Middle frontal gyrus (tissue), 1 donor: ENCODE data around the gene CLK4.

Experiments used
- DNase-seq: peaks from one replicate; pipeline ENCODE4 v3.0.0-alpha.2; 2015; ENCODE audit warnings: low spot score; ENCODE audit errors: extremely low spot score

Gene CLK4

GRCh38 chr5:178626484-178627258, at the start of gene CLK4:
Gene CLK4, minus strand, starts transcription at chr5:178627050. Its CDS starts 3,634 bp downstream, at chr5:178623416.
- DNase-seq = peak; percentile 93

GRCh38 chr5:178675922-178676321, 49.1 kb upstream of the CLK4 start:
- no peak for DNase-seq

- DNase-seq = no peak
Measured at GRCh38 chr5:178674334-178674733, 47.5 kb upstream of the CLK4 start.

GRCh38 chr5:178673801-178674295, 47.0 kb upstream of the CLK4 start:
- DNase-seq = no peak

DNA sequence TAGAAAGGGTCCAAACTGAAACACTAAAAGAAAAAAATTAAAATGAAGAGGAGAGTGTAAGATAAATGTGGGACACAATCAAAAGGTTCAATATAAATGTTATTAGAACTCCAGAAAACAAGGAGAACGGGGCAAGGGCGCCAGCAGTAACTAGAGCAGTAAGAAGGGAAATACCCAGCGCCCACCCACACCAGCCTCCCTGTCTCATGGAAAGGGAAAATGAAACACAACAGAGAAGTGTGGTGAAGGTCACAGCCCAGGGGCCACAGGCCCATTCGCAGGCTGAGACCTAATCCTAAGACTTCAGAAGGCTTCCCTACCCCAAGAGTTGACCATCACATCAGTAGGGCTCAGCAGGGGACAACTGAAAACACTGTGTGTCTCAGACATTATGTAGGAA, 45.8 kb upstream of the CLK4 start:
- no peak for DNase-seq

DNA sequence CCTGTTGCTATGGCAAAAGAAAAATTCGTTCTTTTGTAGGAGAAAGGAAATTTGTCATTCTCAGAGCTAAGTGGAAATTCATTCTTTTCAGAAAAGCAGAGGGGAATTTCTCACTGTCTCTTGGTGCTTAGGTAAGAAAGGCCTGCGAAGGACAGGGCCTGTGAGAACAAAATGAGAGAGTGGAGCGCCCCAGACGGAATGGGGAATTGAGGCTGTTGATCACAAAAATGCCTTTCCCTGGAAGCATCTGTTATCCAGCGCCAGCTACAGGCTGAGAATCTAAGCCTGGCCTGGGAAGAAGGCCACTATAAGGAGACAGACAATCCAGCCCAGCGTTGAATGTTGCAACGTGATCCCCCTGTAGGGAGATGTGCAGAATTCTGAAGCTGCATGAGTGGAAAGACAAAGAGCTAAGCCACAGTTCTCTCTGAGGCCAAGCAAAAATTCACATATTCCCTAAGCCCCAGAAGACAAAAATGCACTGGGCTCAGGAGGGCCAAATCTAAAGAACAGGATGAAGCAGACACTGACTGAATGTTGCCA, 44.8 kb upstream of the CLK4 start:
- no peak for DNase-seq

- DNase-seq = peak; percentile 47
Measured at GRCh38 chr5:178670351-178670885, 43.6 kb upstream of the CLK4 start.

DNA sequence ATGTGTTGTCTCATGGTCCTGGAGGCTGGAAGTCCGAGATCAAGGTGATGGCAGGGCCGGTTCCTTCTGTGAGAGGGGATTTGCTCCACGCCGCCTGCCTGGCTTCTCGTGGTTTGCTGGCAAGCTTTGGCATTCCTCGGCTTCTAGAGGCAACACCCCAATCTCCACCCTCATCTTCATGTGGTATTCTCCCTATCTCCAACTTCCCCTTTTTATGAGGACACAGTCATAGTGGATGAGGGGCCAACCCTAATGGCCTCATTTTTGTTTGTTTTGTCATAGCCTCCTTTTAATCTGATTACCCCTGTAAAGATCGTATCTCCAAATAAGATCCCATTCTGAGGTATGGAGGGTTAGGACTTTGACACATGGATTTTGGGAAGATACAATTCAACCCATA, 41.7 kb upstream of the CLK4 start:
- DNase-seq = no peak

- no peak for DNase-seq
Measured at GRCh38 chr5:178667688-178668087, 40.8 kb upstream of the CLK4 start.

DNA sequence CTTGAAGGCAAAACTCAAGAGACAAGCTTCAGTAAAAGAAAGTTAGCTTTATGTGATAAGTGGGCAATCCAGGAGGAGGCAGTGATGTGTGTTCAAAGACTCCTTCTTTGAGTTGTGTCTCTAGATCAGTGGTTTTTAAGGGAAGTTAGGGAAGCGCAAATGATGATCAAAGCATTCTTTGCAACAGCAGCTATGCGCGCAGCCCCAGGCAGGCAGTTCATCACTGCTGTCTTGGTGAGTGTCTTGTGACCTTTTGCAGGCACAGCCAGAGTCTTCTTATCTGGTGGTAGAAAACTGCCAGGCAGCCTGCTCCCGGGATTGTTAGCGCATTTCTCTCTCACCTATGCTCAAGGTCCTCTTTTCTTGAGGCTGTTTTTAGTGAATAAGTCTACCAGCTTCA, 40.3 kb upstream of the CLK4 start:
- DNase-seq = no peak

DNA sequence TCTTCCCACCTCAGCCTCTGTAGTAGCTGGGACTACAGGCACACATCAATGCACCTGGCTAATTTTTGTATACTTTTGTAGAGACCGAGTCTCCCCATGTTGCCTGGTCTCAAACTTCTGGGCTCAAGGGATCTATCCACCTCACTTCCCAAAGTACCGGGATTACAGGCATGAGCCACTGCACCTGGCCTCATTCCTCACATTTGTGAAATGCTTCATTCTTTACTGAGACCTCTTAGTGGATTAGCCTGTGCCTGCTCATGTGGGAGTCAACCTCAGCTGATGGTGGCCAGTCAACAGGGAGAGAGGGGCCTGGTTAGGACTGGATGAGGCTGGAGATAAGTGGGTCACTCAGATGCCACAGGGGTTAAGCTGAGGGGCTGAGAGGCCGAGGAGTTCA, 37.3 kb upstream of the CLK4 start:
- no peak for DNase-seq

GRCh38 chr5:178662541-178662860, 35.7 kb upstream of the CLK4 start:
- DNase-seq = no peak

GRCh38 chr5:178661836-178662540, 35.1 kb upstream of the CLK4 start:
- DNase-seq = no peak

DNA sequence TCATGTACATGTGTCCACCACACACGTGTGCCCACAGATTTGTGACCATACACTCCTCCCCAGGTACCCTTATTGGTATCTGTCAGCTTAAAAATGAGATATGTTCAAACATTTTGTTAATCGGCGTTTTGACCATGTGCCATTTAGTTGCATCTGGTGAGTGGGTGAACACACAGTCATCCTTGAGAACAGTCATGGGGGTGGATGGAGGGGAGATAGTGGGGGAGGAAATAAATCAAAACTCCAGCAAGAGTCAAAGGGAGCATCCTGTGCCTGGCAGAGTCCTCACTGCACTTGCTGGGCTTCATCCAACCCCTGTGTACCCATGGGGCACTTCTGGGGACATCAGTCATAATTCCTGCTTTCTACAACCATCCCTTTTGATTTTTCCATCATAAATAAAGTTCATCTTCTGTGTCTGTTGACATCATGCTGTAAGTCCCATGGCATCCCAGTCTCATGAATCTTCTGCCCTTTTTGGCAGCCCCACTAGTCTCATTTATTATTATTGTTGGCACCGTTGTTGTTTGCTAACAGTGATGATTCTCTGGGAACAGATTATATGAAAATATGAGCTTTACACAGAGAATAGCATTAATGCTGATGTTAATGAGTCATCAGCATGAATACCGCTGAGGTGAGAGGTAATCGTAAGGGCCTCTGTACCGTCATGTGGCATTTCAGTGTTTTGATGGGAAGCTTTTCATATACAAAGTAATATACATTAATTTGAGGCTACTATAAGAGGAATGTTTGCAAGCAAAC, 24.4 kb upstream of the CLK4 start:
- no peak for DNase-seq

DNA sequence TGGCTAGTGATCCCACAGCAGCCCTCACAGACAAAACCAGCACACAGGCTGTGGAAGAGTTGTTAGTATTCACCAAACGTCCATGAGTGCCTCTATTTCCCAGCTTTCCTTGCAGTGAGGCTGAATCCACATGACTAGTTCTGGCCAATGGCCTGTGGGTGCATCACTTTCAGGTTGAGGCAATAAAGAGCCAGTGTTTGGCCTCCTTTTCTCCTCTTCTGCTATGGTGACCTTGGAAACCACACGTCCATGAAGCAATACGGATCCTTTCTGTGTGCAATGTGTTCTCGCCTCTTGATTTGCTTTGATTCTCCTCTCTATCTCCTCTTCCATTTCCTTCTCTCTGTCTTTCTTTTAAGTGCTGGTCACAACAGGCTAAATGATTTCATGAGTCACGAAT, 23.4 kb upstream of the CLK4 start:
- no peak for DNase-seq

DNA sequence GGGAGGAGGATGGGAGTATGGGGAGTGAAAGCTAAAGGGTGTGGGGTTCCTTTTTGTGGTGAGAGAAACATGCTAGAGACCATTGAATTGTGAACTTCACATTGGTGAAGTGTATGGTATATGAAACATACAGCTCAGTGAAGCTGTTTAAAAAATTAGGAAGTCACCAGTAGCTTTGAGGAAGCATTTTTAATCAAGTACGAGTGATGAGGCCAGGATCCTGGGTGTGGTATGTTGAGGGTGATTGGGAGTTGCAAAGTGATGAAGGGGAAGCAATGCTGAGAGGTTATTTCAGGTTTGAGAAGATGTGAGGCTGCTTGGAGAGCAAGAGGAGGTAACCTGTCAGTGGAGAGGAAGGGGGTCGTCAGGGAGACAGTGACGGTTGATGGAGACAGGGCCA, 22.7 kb upstream of the CLK4 start:
- no peak for DNase-seq

GRCh38 chr5:178644826-178645545, 18.1 kb upstream of the CLK4 start:
- no peak for DNase-seq

DNA sequence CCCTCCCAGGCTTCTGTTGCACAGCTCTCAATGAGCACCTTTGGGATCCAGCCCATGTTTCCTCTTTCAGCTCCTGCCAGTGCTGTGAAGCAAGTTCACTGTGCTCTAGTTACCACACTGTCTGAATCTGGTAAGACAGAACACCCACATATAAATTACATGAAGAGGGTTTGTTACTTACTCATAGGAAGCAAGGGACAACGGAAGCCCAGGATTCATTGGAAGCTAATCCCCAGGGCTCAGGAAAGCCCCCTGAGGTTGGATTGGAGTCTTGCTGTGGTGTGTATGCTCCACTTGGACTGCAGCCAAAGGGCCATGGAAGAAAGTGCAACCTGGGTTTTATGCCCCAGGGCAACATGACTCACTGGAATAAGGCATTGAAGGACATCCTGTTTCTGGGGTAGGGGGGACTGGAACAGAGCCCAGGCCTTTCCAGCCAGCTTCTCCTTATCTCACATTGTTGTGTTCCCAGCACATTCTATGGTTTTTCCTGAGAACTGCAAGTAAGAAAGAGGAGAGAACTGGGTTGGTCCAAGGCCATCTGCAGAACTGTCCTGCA, 15.6 kb upstream of the CLK4 start:
- no peak for DNase-seq

- DNase-seq = no peak
Measured at GRCh38 chr5:178641711-178642110, 14.9 kb upstream of the CLK4 start.

DNA sequence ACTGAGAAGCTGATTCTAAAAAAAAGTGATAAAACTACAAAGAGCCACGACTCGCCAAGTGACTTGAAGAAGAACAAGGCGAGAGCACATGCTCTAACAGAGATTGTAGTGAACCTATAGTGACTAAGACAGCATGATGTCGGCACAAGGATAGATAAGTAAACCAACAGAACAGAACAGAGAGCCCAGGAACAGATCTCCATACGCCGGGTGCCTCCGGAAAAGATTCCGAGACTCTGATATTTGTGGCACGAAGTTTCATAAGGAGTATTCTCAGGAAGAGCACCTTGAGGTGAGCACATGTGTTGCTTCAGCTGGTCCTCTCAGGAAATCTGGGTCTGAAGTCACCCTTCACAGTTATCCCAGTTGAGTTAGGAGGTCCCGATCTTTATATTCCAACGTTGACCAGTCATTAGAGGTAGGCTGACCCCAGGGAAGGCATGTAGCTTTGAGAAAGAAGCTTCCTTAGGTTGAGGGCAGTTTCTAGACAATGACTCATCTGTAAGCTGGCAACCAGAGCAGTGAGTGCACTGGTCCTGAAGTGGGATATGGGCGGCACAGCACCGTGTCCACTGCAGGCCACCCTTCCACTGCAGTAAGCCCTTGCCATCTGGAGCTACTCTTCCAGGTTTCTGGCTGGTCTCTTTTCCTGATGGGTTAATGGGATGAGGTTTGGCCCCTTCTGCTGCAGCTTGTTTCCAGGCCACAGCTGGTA, 13.6 kb upstream of the CLK4 start:
- no peak for DNase-seq
